Subcutaneous adipose tissue (tissue), 4 donors: ENCODE data around the gene HEPACAM. TPM values are rescaled to one million over a fixed set of nuclear protein-coding genes. Genes with fewer than 3 reads are reported as not detected.

ENCODE experiments used
- CTCF ChIP-seq: fragments of 450-650 bp; IDR thresholded peaks from one replicate; pipeline ENCODE4 v1.5.1; 2016; ENCODE audit warnings: low read depth, mild to moderate bottlenecking, control low read depth, antibody characterized with exemption, moderate library complexity
- total RNA-seq, 4 donors: library from RNA; depleted of rRNA; stranded (reverse); fragments of >200 nt; gene quantifications; one replicate each; pipeline ENCODE4 v1.1.0, GENCODE V29; 2016

The HEPACAM gene
- total RNA-seq, 4 donors from 2014 or later: 8.3 to 62.0 (median 13.6) TPM

DNA sequence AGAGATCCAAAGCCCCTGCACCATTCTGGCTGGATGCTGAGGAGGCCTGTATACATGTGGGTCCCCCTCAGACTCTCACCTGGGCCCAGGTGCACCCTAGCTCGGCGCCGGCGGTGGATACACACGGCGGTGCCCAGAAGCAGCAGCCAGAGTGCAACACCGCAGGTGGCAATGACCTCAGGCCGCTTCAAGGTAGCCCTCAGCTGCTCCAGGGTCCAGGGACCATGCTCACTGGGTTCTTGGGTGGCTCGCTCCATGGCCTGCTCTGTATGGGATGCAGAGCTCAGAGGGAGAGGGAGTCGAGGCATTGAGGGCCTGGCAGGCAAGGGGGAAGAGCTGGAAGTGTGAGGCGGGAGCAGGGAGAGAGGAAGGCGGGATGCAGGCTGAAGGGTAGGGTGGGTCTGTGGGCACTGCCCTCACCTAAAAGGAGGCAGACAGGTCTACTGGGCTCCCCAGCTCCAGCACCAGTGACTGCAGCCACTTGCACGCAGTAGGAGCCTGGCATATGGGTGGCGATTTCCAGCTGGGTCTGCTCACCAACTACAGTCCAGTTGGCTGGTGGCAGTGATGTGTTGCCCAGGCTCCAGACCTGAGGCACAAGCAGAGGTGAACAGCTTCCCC is 42.0 kb downstream of the HEPACAM start:
- TF ChIP-seq CTCF: no peak

- no peak for TF ChIP-seq CTCF
These were observed 42.9 kb downstream of the HEPACAM start for GRCh38 chr11:124892750-124893454.

GRCh38 chr11:124892146-124892545 is 43.7 kb downstream of the HEPACAM start:
- no peak for TF ChIP-seq CTCF

- no peak for TF ChIP-seq CTCF
These were observed 44.4 kb downstream of the HEPACAM start for GRCh38 chr11:124891373-124891861.

DNA sequence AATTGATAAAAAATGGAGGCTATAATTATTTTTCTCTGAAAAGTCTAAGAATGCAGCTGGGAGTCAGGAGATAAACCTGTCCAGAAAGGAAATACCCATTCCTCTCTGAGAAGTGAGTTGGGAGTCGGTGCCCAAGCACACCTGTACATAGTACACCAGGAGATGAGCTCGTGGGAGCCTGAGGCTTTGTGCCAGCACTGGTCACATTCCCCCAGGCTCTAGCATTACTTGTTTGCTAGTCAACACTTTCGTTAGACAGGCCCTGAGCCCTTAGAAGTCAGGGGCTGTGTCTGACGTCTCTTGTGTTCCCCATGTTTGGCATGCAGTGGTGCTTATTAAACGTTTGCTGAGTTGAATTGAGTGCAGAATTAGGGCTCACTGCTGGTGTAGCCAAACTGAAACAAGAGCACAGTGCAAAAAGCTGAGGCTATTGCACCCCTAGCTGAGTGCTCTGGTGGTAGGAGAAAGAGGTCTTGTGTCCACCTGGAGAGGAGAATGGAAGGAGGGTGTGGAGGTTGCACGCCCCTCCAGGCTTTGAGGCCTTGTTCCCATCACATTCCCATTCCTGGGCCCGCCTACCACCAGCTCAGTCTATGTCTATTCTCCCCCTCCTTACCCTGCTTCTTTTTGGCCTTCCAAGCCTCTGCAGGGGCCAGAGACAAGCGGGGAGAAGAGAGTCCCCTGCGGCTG is 45.0 kb downstream of the HEPACAM start:
- no peak for TF ChIP-seq CTCF

- TF ChIP-seq CTCF: no peak
These were observed 45.7 kb downstream of the HEPACAM start for GRCh38 chr11:124890151-124890550.
